GM23338 (cell line): Measurements from ENCODE around the gene TAL2. TPM values are rescaled to one million over a fixed set of nuclear protein-coding genes. Genes with fewer than 3 reads are reported as not detected.
"Not testable (repeated sequence)": the region's sequence is repeated elsewhere in the genome, so short reads cannot be mapped to it uniquely, and the experiment has no call there.

Source experiments
- ATAC-seq: fragments of 200-7000 bp; cut with Tn5 transposase; 3 replicates; pipeline ENCODE4 v1.9.1; 2020
- DNase-seq: peaks from one replicate; pipeline ENCODE4 v3.0.0-alpha.2; 2015; ENCODE audit warnings: low spot score
- H2AFZ ChIP-seq: fragments of 200-600 bp; sonication (generic); 2 replicates; pipeline ENCODE4 v1.8.0; 2016; ENCODE audit warnings: antibody characterized with exemption, mild to moderate bottlenecking, moderate library complexity
- H3F3A ChIP-seq: fragments of 200-600 bp; sonication (generic); replicated peaks from 2 replicates; pipeline ENCODE4 v1.8.0; 2017; ENCODE audit warnings: antibody characterized with exemption, mixed run types, low read depth
- H3K27ac ChIP-seq: fragments of 200-600 bp; sonication (generic); 2 replicates; pipeline ENCODE4 v1.6.1; 2016; ENCODE audit warnings: low read depth
- H3K27me3 ChIP-seq: fragments of 200-600 bp; sonication (generic); 2 replicates; pipeline ENCODE4 v1.8.0; 2016; ENCODE audit warnings: mild to moderate bottlenecking, mixed run types, moderate library complexity; ENCODE audit not compliant: insufficient read depth
- H3K36me3 ChIP-seq: fragments of 200-600 bp; sonication (generic); 2 replicates; pipeline ENCODE4 v1.8.0; 2016; ENCODE audit warnings: mild to moderate bottlenecking; ENCODE audit not compliant: insufficient read depth
- H3K4me1 ChIP-seq: fragments of 200-600 bp; sonication (generic); 2 replicates; pipeline ENCODE4 v1.8.0; 2016; ENCODE audit warnings: mild to moderate bottlenecking, moderate library complexity; ENCODE audit not compliant: insufficient read depth
- H3K4me2 ChIP-seq: fragments of 200-600 bp; sonication (generic); 2 replicates; pipeline ENCODE4 v1.7.1; 2017; ENCODE audit warnings: mixed run types
- H3K4me3 ChIP-seq: fragments of 200-600 bp; sonication (generic); 2 replicates; pipeline ENCODE4 v1.6.1; 2016; ENCODE audit warnings: mixed run types
- H3K79me2 ChIP-seq: fragments of 200-600 bp; sonication (generic); replicated peaks from 2 replicates; pipeline ENCODE4 v1.8.0; 2017; ENCODE audit warnings: mild to moderate bottlenecking; ENCODE audit not compliant: insufficient read depth
- H3K9me2 ChIP-seq: fragments of 200-600 bp; sonication (generic); 2 replicates; pipeline ENCODE4 v1.8.0; 2017; ENCODE audit not compliant: insufficient read depth
- H4K20me1 ChIP-seq: fragments of 200-600 bp; sonication (generic); replicated peaks from 2 replicates; pipeline ENCODE4 v1.8.0; 2017; ENCODE audit warnings: mild to moderate bottlenecking; ENCODE audit not compliant: insufficient read depth
- H3K27ac Mint-ChIP-seq: 2 replicates; pipeline ENCODE4 v1.8.0; 2020; ENCODE audit warnings: inconsistent platforms, mild to moderate bottlenecking, moderate library complexity, mixed read lengths
- H3K27me3 Mint-ChIP-seq: 3 replicates; pipeline ENCODE4 v1.8.0; 2022; ENCODE audit warnings: low read depth, mild to moderate bottlenecking, moderate library complexity, mixed read lengths, inconsistent platforms; ENCODE audit not compliant: insufficient read depth, poor library complexity
- H3K36me3 Mint-ChIP-seq: 3 replicates; pipeline ENCODE4 v1.8.0; 2021; ENCODE audit warnings: low read depth, mild to moderate bottlenecking, inconsistent platforms, moderate library complexity, mixed read lengths
- H3K4me1 Mint-ChIP-seq: 3 replicates; pipeline ENCODE4 v1.8.0; 2020; ENCODE audit warnings: mild to moderate bottlenecking, inconsistent platforms, mixed read lengths
- H3K4me3 Mint-ChIP-seq: 3 replicates; pipeline ENCODE4 v1.8.0; 2021; ENCODE audit warnings: moderate library complexity, mild to moderate bottlenecking, inconsistent platforms, mixed read lengths
- H3K9me3 Mint-ChIP-seq: 3 replicates; pipeline ENCODE4 v1.8.0; 2020; ENCODE audit warnings: moderate library complexity, mild to moderate bottlenecking, inconsistent platforms, mixed read lengths
- CREB1 ChIP-seq: fragments of 250-450 bp; sonication (Bioruptor Pico); IDR thresholded peaks from 2 replicates; pipeline ENCODE4 v1.5.0; 2020; ENCODE audit warnings: low read depth, mild to moderate bottlenecking, moderate library complexity
- CTCF ChIP-seq, 2 experiments: fragments of 200-600 bp in 1 of 2; sonication (generic) in 1 of 2; conservative IDR thresholded peaks; 2 replicates each; pipeline versions ENCODE4 v1.5.1 to v1.6.1; 2016 to 2017; ENCODE audit warnings: antibody characterized with exemption in 2 of 2, low read depth in 2 of 2, mild to moderate bottlenecking in 2 of 2, moderate library complexity in 1 of 2
- ETS1 ChIP-seq: IDR thresholded peaks from 2 replicates; pipeline ENCODE4 v1.6.1; 2016; ENCODE audit warnings: antibody characterized with exemption
- JUNB ChIP-seq: IDR thresholded peaks from one replicate; pipeline ENCODE4 v1.6.1; 2016; ENCODE audit warnings: antibody characterized with exemption; ENCODE audit not compliant: unreplicated experiment
- POLR2AphosphoS5 ChIP-seq: IDR thresholded peaks from 2 replicates; pipeline ENCODE4 v1.6.1; 2016; ENCODE audit warnings: antibody characterized with exemption, low read depth
- REST ChIP-seq: IDR thresholded peaks from one replicate; pipeline ENCODE4 v1.6.1; 2018; ENCODE audit warnings: antibody characterized with exemption; ENCODE audit not compliant: unreplicated experiment
- STAT1 ChIP-seq: IDR thresholded peaks from one replicate; pipeline ENCODE4 v1.6.1; 2016; ENCODE audit warnings: antibody characterized with exemption; ENCODE audit not compliant: unreplicated experiment
- ZNF114 ChIP-seq: fragments of 250-450 bp; sonication (Bioruptor Pico); IDR thresholded peaks from 2 replicates; pipeline ENCODE4 v1.5.0; 2020; ENCODE audit warnings: mild to moderate bottlenecking, moderate library complexity
- ZNF331 ChIP-seq: fragments of 250-450 bp; sonication (Bioruptor Pico); IDR thresholded peaks from 2 replicates; pipeline ENCODE4 v1.5.0; 2020; ENCODE audit warnings: low read depth, mild to moderate bottlenecking, moderate library complexity
- polyA plus RNA-seq: library from polyadenylated mRNA; unstranded; fragments of >200 nt; fragmentation: Nextera tagmentation; extraction: Ambion mirVana; gene quantifications from 2 replicates; pipeline ENCODE4 v1.2.1, GENCODE V29; 2016
- total RNA-seq: library from RNA; depleted of rRNA; stranded (reverse); fragments of >200 nt; shearing (Covaris generic); gene quantifications from 2 replicates; pipeline ENCODE4 v1.2.3, GENCODE V29; 2014

The TAL2 gene
- total and polyA plus RNA-seq, 2 experiments from 2014 or later = 0.79 TPM; not detected in 1

- TF ChIP-seq JUNB (no peak), POLR2AphosphoS5 (no peak), CTCF (conservative IDR thresholded peaks at IDR 0.05; ENCODE audit: low read depth in 2 of 2) (no peak), STAT1 (no peak), REST (no peak), ETS1 (no peak), ZNF331 (no peak)
Observed at GRCh38 chr9:105702207-105702606, 40.0 kb downstream of the TAL2 start (continued).

- not testable (repeated sequence) for H3K36me3 ChIP-seq, ATAC-seq, H3K4me1 ChIP-seq, H2AFZ ChIP-seq, H4K20me1 ChIP-seq, H3K36me3 Mint-ChIP-seq, H3F3A ChIP-seq, H3K9me3 Mint-ChIP-seq, DNase-seq, H3K27ac ChIP-seq, H3K27me3 Mint-ChIP-seq, H3K4me1 Mint-ChIP-seq, H3K27me3 ChIP-seq, H3K27ac Mint-ChIP-seq, H3K4me3 Mint-ChIP-seq, H3K4me3 ChIP-seq, H3K4me2 ChIP-seq, H3K79me2 ChIP-seq, H3K9me2 ChIP-seq
Observed at GRCh38 chr9:105703638-105704037, 41.4 kb downstream of the TAL2 start.

GRCh38 chr9:105706156-105706555, 43.9 kb downstream of the TAL2 start:
- H3K4me3 ChIP-seq = no peak overlapping the region
- no peaks in the 10 kb centered on the region for H3F3A ChIP-seq
- no peak overlapping the region for H2AFZ ChIP-seq
- DNase-seq = no peak
- Mint-ChIP-seq H3K9me3 (peaks cover 3% of the 10 kb centered on the region; the same call in 1 of the 3 replicates), H3K4me1 (no peaks in the 10 kb centered on the region), H3K4me3 (no peak overlapping the region), H3K27me3 (no peaks in the 10 kb centered on the region), H3K27ac (no peak overlapping the region; the same call in 1 of the 2 replicates), H3K36me3 (no peaks in the 10 kb centered on the region)
- no peaks in the 10 kb centered on the region; the same call in 1 of the 2 replicates for H4K20me1 ChIP-seq
- no peak overlapping the region; the same call in 1 of the 2 replicates for H3K27ac ChIP-seq
- no peaks in the 10 kb centered on the region for H3K27me3 ChIP-seq
- no peaks in the 10 kb centered on the region for H3K36me3 ChIP-seq
- TF ChIP-seq CREB1 (CRISPR knock-in tag) = no peak
- no peak for TF ChIP-seq ZNF114 (CRISPR knock-in tag)
- no peaks in the 10 kb centered on the region for H3K9me2 ChIP-seq
- H3K4me1 ChIP-seq = no peaks in the 10 kb centered on the region
- no peaks in the 10 kb centered on the region; the same call in 1 of the 2 replicates for H3K79me2 ChIP-seq
- no peak overlapping the region for H3K4me2 ChIP-seq
- no peak for ATAC-seq
